ENCODE measurements around the gene LRCH4.

LRCH4 gene

DNA sequence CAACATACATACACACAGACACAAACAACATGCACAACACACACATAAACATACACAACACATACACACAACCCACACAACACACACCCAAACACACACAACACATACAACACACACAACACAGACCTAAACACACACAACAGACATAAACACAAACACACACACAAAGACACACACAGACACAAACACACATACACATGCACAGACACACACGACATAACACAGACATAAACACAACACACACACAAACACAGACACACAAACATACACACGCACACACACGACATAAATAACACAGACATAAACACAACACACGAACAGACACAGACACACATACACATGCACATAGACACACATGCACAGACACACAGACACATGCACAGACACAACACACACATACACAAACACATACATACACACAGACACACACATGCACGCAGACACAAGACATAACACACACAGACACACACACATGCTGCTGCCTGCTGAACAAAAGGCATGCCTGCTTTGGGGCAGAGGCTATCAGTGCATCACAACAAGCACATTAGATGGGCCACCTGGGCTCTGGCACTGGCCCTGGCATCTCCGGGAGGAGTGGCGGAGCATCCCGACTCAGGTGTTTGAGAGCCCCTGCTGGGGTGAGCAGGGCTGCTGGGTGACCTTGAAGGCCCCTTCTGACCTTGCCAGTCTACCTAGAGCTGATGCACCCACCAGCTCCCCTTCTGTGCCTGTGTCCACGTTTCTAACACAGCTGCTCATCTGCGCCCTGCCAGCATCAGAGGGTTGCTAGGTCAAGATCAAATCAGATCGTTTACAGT is 5.3 kb downstream of the LRCH4 start:
- peaks cover 64% of the 10 kb centered on the region; the same call in 1 of the 2 replicates for H3K36me3 ChIP-seq (ENCODE audit: insufficient read depth, low read length)

DNA sequence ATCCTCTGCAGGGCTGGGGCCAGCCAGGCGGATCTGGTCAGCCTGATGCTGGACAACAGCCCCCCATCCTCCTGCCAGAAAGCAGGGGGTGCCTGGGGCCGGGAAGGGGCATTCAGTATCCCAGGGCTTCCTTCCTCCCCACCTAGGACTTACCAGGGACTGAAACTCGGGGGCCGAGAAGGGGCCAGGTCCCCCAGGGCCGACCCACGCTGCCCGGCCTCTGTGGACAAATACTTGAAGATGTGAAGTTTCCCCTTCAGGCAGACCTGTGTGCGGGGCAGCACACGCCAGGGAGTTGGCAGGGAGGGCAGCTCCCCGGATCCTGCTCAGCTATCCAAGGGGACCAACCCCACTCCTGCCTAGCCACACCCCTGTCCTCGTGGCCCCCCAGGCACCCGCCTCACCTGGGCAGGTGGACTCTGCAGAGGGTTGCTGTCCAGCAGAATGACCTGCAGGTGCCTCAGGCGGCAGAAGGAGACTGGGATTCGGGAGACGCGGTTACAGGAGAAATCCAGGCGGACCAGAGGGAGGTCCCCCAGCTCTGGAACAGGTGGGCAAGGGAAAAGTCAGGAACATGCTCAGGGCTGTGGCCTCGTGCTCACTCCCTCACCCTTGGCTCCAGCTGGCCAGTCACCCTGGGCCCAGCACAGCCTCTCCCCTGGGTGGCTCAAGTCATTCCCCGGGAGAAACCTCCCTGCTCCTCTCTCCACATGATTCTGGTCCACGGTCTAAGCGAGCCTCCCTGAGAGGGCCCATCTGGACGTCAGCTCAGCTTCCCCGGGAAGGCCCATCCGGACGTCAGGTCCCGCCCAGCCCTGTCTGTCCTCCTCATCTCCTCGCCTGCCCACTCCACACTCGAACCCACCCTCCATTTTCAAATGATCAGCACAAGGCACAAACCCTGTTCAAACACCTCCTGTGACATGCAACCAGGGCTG is 7.4 kb downstream of the LRCH4 start:
- H3K9me2 ChIP-seq (replicated peaks; ENCODE audit: low read depth, low read length), result no peaks in the 10 kb centered on the region
- no peak overlapping the region for H3K9ac ChIP-seq (ENCODE audit: low read depth, low read length, poor library complexity, severe bottlenecking)
- no peak for TF ChIP-seq EZH2phosphoT487 (IDR thresholded peaks at IDR 0.05; ENCODE audit: borderline replicate concordance)
- TF ChIP-seq, protein P1, sequence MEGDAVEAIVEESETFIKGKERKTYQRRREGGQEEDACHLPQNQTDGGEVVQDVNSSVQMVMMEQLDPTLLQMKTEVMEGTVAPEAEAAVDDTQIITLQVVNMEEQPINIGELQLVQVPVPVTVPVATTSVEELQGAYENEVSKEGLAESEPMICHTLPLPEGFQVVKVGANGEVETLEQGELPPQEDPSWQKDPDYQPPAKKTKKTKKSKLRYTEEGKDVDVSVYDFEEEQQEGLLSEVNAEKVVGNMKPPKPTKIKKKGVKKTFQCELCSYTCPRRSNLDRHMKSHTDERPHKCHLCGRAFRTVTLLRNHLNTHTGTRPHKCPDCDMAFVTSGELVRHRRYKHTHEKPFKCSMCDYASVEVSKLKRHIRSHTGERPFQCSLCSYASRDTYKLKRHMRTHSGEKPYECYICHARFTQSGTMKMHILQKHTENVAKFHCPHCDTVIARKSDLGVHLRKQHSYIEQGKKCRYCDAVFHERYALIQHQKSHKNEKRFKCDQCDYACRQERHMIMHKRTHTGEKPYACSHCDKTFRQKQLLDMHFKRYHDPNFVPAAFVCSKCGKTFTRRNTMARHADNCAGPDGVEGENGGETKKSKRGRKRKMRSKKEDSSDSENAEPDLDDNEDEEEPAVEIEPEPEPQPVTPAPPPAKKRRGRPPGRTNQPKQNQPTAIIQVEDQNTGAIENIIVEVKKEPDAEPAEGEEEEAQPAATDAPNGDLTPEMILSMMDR (conservative IDR thresholded peaks at IDR 0.05; ENCODE audit: low read length), result no peak
- peaks cover 7% of the 10 kb centered on the region; the same call in 1 of the 2 replicates for H3F3A ChIP-seq (ENCODE audit: low read depth)
- H4K20me1 ChIP-seq (ENCODE audit: insufficient read depth, low read length, poor library complexity, severe bottlenecking), result peaks cover 27% of the 10 kb centered on the region
- H3K4me3 ChIP-seq (ENCODE audit: low read length, poor library complexity, severe bottlenecking), result no peak overlapping the region
- H3K4me1 ChIP-seq (ENCODE audit: insufficient read depth, low read length, poor library complexity, severe bottlenecking), result peaks cover 15% of the 10 kb centered on the region
- H3K4me2 ChIP-seq (ENCODE audit: low read depth, low read length, poor library complexity, severe bottlenecking), result no peak overlapping the region
- no peak overlapping the region for H2AFZ ChIP-seq (ENCODE audit: low read length)
- H3K79me2 ChIP-seq (ENCODE audit: insufficient read depth, low read length), result peaks cover 36% of the 10 kb centered on the region
- peaks cover 74% of the 10 kb centered on the region; the same call in 1 of the 2 replicates for H3K36me3 ChIP-seq (ENCODE audit: insufficient read depth, low read length)
- H3K9me3 ChIP-seq (ENCODE audit: insufficient read depth, low read depth, low read length), result no peaks in the 10 kb centered on the region
- no peaks in the 10 kb centered on the region for H3K27me3 ChIP-seq (ENCODE audit: insufficient read depth, low read length, poor library complexity, severe bottlenecking)

More for the DNA sequence above, 5.3 kb downstream of the LRCH4 start:
- Histone ChIP-seq H3K9me3 (ENCODE audit: insufficient read depth, low read depth, low read length) (no peaks in the 10 kb centered on the region), H3F3A (ENCODE audit: low read depth) (peaks cover 8% of the 10 kb centered on the region; the same call in 1 of the 2 replicates), H4K20me1 (ENCODE audit: insufficient read depth, low read length, poor library complexity, severe bottlenecking) (peaks cover 43% of the 10 kb centered on the region), H2AFZ (ENCODE audit: low read length) (no peak overlapping the region), H3K9ac (ENCODE audit: low read depth, low read length, poor library complexity, severe bottlenecking) (no peak overlapping the region), H3K4me1 (ENCODE audit: insufficient read depth, low read length, poor library complexity, severe bottlenecking) (peaks cover 16% of the 10 kb centered on the region), H3K4me2 (ENCODE audit: low read depth, low read length, poor library complexity, severe bottlenecking) (no peak overlapping the region), H3K79me2 (ENCODE audit: insufficient read depth, low read length) (peaks cover 56% of the 10 kb centered on the region), H3K9me2 (replicated peaks; ENCODE audit: low read depth, low read length) (no peaks in the 10 kb centered on the region), H3K27me3 (ENCODE audit: insufficient read depth, low read length, poor library complexity, severe bottlenecking) (no peaks in the 10 kb centered on the region), H3K4me3 (ENCODE audit: low read length, poor library complexity, severe bottlenecking) (no peak overlapping the region)
- no peak for TF ChIP-seq EZH2phosphoT487 (IDR thresholded peaks at IDR 0.05; ENCODE audit: borderline replicate concordance)
- TF ChIP-seq, protein P1 (conservative IDR thresholded peaks at IDR 0.05; ENCODE audit: low read length), result no peak

DNA sequence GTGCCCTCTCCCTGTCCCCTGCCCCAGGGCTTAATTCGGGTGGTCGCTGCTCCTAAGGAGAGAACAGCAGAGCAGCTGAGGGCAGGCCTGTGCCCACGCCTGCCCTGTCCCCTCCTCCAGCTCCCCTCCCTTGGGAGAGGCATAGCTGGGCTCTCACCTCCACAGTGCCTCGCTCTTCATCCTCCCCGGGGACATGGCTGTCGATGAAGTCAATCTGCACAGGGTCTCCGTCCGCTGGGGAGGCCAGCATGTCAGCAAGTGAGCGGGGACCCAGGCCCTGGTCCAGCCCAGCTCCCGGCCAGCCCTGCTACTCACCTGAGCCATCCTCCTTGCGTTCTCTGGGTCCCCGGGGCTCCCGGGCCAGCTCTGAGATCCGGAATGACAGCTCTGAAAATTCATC is 8.4 kb downstream of the LRCH4 start:
- TF ChIP-seq, protein P1 (conservative IDR thresholded peaks at IDR 0.05; ENCODE audit: low read length), result no peak
- TF ChIP-seq EZH2phosphoT487 (IDR thresholded peaks at IDR 0.05; ENCODE audit: borderline replicate concordance), result no peak
- no peak overlapping the region for H3K4me2 ChIP-seq (ENCODE audit: low read depth, low read length, poor library complexity, severe bottlenecking)
- peaks cover 4% of the 10 kb centered on the region for H3K4me1 ChIP-seq (ENCODE audit: insufficient read depth, low read length, poor library complexity, severe bottlenecking)

More for the DNA sequence above, 8.4 kb downstream of the LRCH4 start:
- Histone ChIP-seq H3K9me3 (ENCODE audit: insufficient read depth, low read depth, low read length) (no peaks in the 10 kb centered on the region), H3K27me3 (ENCODE audit: insufficient read depth, low read length, poor library complexity, severe bottlenecking) (no peaks in the 10 kb centered on the region), H3K9me2 (replicated peaks; ENCODE audit: low read depth, low read length) (no peaks in the 10 kb centered on the region), H2AFZ (ENCODE audit: low read length) (no peak overlapping the region), H4K20me1 (ENCODE audit: insufficient read depth, low read length, poor library complexity, severe bottlenecking) (peaks cover 17% of the 10 kb centered on the region), H3K36me3 (ENCODE audit: insufficient read depth, low read length) (peaks cover 74% of the 10 kb centered on the region; the same call in 1 of the 2 replicates), H3K9ac (ENCODE audit: low read depth, low read length, poor library complexity, severe bottlenecking) (no peak overlapping the region), H3K79me2 (ENCODE audit: insufficient read depth, low read length) (peaks cover 26% of the 10 kb centered on the region), H3F3A (ENCODE audit: low read depth) (no peaks in the 10 kb centered on the region), H3K4me3 (ENCODE audit: low read length, poor library complexity, severe bottlenecking) (no peak overlapping the region)

All from Loucy (cell line).